Activated B cell treated with CpG ODN at 0.5 μM for 24 hours (primary cell): ENCODE data around the gene FAU. TPM values are rescaled to one million over a fixed set of nuclear protein-coding genes. Genes with fewer than 3 reads are reported as not detected.

ENCODE experiments used
- ATAC-seq: fragments of 200-7000 bp; cut with Tn5 transposase; one replicate; pipeline ENCODE4 v1.10.0; 2021; ENCODE audit warnings: low read depth, mild to moderate bottlenecking, moderate library complexity
- CTCF ChIA-PET: fragments of 350-600 bp; sonication (Branson Sonifier 250); formaldehyde crosslinking; loops from one replicate; lab custom pipeline; 2021; ENCODE audit warnings: antibody characterized with exemption; lab: Charles Lee
- POLR2A ChIA-PET: fragments of 350-600 bp; sonication (Branson Sonifier 250); formaldehyde crosslinking; loops from one replicate; lab custom pipeline; 2021; ENCODE audit warnings: antibody characterized with exemption; lab: Charles Lee
- DNase-seq: peaks from one replicate; pipeline ENCODE4 v3.0.0; 2022
- H3K27ac Mint-ChIP-seq: one replicate; pipeline ENCODE4 v1.8.0; 2020; ENCODE audit warnings: mixed read lengths
- H3K27me3 Mint-ChIP-seq: one replicate; pipeline ENCODE4 v1.8.0; 2021; ENCODE audit warnings: mixed read lengths
- H3K36me3 Mint-ChIP-seq: one replicate; pipeline ENCODE4 v1.8.0; 2021; ENCODE audit warnings: low read depth, mixed read lengths
- H3K4me1 Mint-ChIP-seq: one replicate; pipeline ENCODE4 v1.8.0; 2021; ENCODE audit warnings: mixed read lengths
- H3K4me3 Mint-ChIP-seq: one replicate; pipeline ENCODE4 v1.8.0; 2020; ENCODE audit warnings: mild to moderate bottlenecking, mixed read lengths
- H3K9me3 Mint-ChIP-seq: one replicate; pipeline ENCODE4 v1.8.0; 2020; ENCODE audit warnings: mixed read lengths
- CTCF ChIP-seq: fragments of 200-600 bp; IDR thresholded peaks from one replicate; pipeline ENCODE4 v1.8.0; 2022; ENCODE audit warnings: antibody characterized with exemption, mild to moderate bottlenecking
- intact Hi-C: fragments of 100-400 bp; cut with micrococcal nuclease; formaldehyde crosslinking; loops from one replicate; pipeline ENCODE4 v1.15.1; 2024
- total RNA-seq: library from RNA; stranded (reverse); gene quantifications from 2 replicates; pipeline ENCODE4 v1.2.3, GENCODE V29; 2022

Gene FAU
- total RNA-seq, 1 donor from 2014 or later: 1,416 TPM

- Mint-ChIP-seq H3K9me3 (no peaks in the 10 kb centered on the region), H3K4me1 (peaks cover 2% of the 10 kb centered on the region), H3K27ac (no peak overlapping the region), H3K27me3 (no peaks in the 10 kb centered on the region), H3K36me3 (peaks cover 58% of the 10 kb centered on the region), H3K4me3 (no peak overlapping the region)
- ATAC-seq (no peak), DNase-seq (no peak)
- CTCF ChIA-PET: interaction anchor here (1.6 kb wide), 1 partner anchor 8 kb away, joined by 5 read pairs; no protein-coding TSS in a partner anchor
- POLR2A ChIA-PET: interaction anchor here (0.6 to 2.6 kb wide), 4 partner anchors 9 to 79 kb away, joined by 3 to 8 read pairs (median 6); partner anchors contain the start of gene TM7SF2
- TF ChIP-seq CTCF: no peak
- intact Hi-C loops: no loop called here
Measured at GRCh38 chr11:65102142-65103095, 19.5 kb downstream of the FAU start.

GRCh38 chr11:65100674-65101350, 21.1 kb downstream of the FAU start:
- Mint-ChIP-seq H3K4me3 (no peak overlapping the region), H3K9me3 (no peaks in the 10 kb centered on the region), H3K4me1 (peaks cover 13% of the 10 kb centered on the region), H3K27me3 (no peaks in the 10 kb centered on the region), H3K36me3 (peaks cover 45% of the 10 kb centered on the region), H3K27ac (no peak overlapping the region)
- ATAC-seq (no peak), DNase-seq (no peak)
- intact Hi-C loops: no loop called here
- POLR2A ChIA-PET: interaction anchor here (0.6 to 2.6 kb wide), 5 partner anchors 10 to 706 kb away, joined by 3 to 8 read pairs (median 4); partner anchors contain the start of gene TM7SF2
- CTCF ChIA-PET: interaction anchor here (1.0 to 1.7 kb wide), 3 partner anchors 10 to 21 kb away, joined by 3 to 5 read pairs (median 3); partner anchors contain the start of genes FAU and MRPL49
- TF ChIP-seq CTCF: no peak

- no peaks in the 10 kb centered on the region for H3K27me3 Mint-ChIP-seq
- H3K9me3 Mint-ChIP-seq: no peaks in the 10 kb centered on the region
- H3K4me3 Mint-ChIP-seq: peak overlapping the region; percentile 91
- no peak for ATAC-seq
- DNase-seq: no peak
- ChIA-PET POLR2A (interaction anchor here (0.6 to 3.2 kb wide), 19 partner anchors 13 to 320 kb away, joined by 3 to 21 read pairs (median 6); partner anchors contain the start of genes ARL2, CAPN1, CDCA5 and FAU), CTCF (interaction anchor here (1.7 kb wide), 1 partner anchor 13 kb away, joined by 9 read pairs; no protein-coding TSS in a partner anchor)
- peak overlapping the region; percentile 88 for H3K27ac Mint-ChIP-seq
- peaks cover 18% of the 10 kb centered on the region for H3K4me1 Mint-ChIP-seq
- intact Hi-C loops: loop anchor here (1.0 to 2.0 kb wide), 8 partner anchors 13 to 180 kb away; partner anchors contain the start of genes ARL2, ATG2A, CDCA5 and SAC3D1
- no peak for TF ChIP-seq CTCF
- H3K36me3 Mint-ChIP-seq: peaks cover 18% of the 10 kb centered on the region
Measured at GRCh38 chr11:65096926-65097325, 25.0 kb downstream of the FAU start.

GRCh38 chr11:65095974-65096806, 25.7 kb downstream of the FAU start, which contains the start of gene VPS51:
VPS51 (plus strand) TSS chr11:65096214; CDS start chr11:65096251, 37 bp downstream.
- peak within 1 kb of the TSS; percentile 91 for H3K4me3 Mint-ChIP-seq
- intact Hi-C loops: loop anchor here (1.0 to 2.0 kb wide), 8 partner anchors 12 to 179 kb away; partner anchors contain the start of genes ARL2, ATG2A, CDCA5 and SAC3D1
- no peaks in the 10 kb centered on the region for H3K9me3 Mint-ChIP-seq
- H3K4me1 Mint-ChIP-seq: peaks cover 18% of the 10 kb centered on the region
- ATAC-seq: peak; percentile 92
- H3K27me3 Mint-ChIP-seq: no peaks in the 10 kb centered on the region
- no peak for TF ChIP-seq CTCF
- peaks cover 15% of the 10 kb centered on the region for H3K36me3 Mint-ChIP-seq
- peak within 1 kb of the TSS; percentile 88 for H3K27ac Mint-ChIP-seq
- CTCF ChIA-PET: no interaction called here
- peak; percentile 74 for DNase-seq
- POLR2A ChIA-PET: interaction anchor here (0.6 to 3.2 kb wide), 23 partner anchors 13 to 977 kb away, joined by 3 to 21 read pairs (median 6); partner anchors contain the start of genes ARL2, CAPN1, CDCA5 and FAU
